Measurements from ENCODE around the gene TRIM24.

DNA sequence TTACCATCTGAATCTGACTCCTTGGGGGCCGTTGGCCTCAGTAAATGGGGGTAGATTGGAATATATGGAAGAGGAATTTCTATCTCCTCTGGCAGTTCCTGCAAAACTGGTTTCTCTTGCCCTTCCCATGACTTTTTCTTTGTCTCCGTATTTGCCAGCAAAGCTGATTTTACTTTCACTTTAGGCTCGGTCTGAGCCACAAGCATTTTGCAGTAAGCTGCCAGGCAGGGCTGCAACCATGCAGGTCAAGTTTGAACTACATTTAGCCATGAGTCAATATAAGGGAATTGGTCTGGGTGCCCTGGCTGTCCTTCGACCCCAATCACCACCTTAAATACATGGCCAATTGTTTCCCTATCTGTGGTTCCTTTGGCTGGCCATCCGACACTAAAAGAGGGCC is 104.3 kb downstream of the TRIM24 start:
- TF ChIP-seq, protein P1, sequence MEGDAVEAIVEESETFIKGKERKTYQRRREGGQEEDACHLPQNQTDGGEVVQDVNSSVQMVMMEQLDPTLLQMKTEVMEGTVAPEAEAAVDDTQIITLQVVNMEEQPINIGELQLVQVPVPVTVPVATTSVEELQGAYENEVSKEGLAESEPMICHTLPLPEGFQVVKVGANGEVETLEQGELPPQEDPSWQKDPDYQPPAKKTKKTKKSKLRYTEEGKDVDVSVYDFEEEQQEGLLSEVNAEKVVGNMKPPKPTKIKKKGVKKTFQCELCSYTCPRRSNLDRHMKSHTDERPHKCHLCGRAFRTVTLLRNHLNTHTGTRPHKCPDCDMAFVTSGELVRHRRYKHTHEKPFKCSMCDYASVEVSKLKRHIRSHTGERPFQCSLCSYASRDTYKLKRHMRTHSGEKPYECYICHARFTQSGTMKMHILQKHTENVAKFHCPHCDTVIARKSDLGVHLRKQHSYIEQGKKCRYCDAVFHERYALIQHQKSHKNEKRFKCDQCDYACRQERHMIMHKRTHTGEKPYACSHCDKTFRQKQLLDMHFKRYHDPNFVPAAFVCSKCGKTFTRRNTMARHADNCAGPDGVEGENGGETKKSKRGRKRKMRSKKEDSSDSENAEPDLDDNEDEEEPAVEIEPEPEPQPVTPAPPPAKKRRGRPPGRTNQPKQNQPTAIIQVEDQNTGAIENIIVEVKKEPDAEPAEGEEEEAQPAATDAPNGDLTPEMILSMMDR (IDR thresholded peaks at IDR 0.05; ENCODE audit: insufficient read depth, low read length): no peak
- no peak for TF ChIP-seq POLR2AphosphoS5 (IDR thresholded peaks at IDR 0.05; ENCODE audit: low read depth)
